NCI-H82 treated with DMSO at 0.1 percent for 48 hours (cell line): ENCODE measurements around the gene C1QTNF9.
"Not testable (repeated sequence)": the region's sequence is repeated elsewhere in the genome, so short reads cannot be mapped to it uniquely, and the experiment has no call there.

ENCODE experiments used
- DNase-seq: peaks from one replicate; lab custom pipeline; 2025; ENCODE audit not compliant: unreplicated experiment; lab: John Stamatoyannopoulos, UW

Gene C1QTNF9

DNA sequence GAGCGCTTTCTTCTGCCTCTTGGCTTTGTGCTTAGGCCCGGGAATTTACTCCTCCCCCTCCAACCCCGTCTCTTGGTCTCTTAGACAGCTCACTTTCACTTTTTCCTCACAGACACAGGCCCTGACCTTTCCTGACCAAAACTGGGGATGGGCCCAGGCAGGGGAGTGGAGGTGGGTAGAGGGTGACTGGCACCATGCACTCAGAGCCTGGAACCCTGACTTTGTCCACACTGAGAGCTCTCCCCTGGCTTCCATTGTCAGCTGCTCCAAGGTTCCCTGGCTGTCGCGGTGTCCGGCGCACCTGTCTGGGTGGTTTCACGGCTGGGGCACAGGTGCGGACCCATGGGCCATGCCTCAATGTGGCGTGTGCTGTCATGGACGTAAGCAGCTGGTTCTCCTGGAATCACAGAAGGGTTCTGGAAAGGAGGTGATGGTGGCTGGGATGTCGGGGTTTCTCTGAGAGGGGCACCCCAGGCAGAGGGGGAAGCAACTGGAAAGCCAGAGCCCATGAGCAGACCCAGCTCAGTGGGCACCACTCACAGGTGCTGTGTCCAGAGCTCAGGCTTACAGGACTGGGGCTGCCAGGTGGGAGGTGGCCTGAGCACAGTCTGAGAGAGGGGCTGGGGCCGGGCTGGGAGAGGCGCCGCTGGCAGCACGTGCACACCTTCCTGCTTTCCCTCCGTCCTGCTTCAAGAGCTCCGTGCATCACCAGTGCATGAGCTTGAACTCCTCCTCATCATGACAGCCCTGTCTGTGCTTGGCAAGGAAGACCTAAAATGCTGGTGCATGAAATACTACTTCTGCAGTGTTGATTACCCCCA lies 28.0 kb upstream of the C1QTNF9 start:
- no peak for DNase-seq

- DNase-seq, result no peak
Observed at GRCh38 chr13:24282256-24282655, 27.1 kb upstream of the C1QTNF9 start.

GRCh38 chr13:24284889-24285565 lies 24.4 kb upstream of the C1QTNF9 start:
- no peak for DNase-seq

GRCh38 chr13:24286624-24287023 lies 22.8 kb upstream of the C1QTNF9 start:
- DNase-seq, result no peak

DNA sequence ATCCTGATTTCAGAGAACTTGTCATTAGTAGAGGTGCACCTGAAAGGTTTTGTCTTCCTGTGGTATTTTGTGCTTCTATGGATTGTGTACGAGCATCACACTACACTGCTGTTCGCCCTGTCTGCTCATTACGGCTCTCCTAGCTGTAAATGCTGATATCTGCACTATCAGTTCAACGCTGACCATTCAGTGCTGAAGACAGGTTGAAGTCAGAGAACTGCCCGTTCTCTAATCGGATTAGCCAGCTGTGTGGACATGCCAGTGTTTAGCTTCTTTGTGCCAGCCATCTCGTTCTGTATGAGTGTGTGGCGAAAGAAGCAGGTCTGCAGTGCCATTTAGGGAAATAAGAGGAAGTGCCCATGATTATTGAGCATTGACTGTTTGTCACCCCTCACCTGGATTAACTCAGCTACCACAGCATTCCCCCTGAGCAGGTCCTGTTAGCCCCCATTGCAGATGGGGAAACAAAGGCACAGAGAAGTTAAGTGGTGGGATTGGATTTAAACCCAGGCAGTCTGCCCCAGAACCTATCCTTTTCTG lies 21.6 kb upstream of the C1QTNF9 start:
- no peak for DNase-seq

GRCh38 chr13:24288870-24289269 lies 20.5 kb upstream of the C1QTNF9 start:
- DNase-seq, result no peak

DNA sequence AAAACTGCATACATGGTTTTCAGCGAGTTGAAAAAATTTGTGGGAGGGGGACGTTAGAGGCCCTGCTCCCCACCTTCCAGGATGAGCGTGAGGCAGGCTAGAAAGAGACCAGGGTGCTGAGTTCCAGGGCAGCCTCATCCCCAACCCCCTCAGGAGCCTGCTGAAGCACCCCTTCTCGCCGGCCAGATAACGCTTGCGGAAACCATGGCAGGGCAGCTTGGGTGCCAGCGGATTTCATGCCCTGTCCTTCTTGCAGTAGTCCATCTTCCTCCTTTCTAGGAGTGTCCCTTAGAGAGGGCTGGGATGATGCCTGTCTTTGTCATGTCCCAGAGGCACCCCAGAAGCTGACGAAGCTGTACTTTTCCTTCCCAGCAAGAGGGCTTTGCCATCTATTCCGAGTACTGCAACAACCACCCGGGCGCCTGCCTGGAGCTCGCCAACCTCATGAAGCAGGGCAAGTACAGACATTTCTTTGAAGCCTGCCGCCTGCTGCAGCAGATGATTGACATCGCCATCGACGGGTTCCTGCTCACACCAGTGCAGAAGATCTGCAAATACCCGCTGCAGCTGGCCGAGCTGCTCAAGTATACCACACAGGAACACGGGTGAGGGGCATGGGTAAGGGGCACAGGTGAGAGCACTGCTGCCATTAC lies 19.0 kb upstream of the C1QTNF9 start:
- DNase-seq, result no peak

GRCh38 chr13:24292481-24292880 lies 16.9 kb upstream of the C1QTNF9 start:
- DNase-seq, result no peak

- DNase-seq, result no peak
Observed at GRCh38 chr13:24293746-24294145, 15.6 kb upstream of the C1QTNF9 start.

GRCh38 chr13:24299488-24300114 lies 9.8 kb upstream of the C1QTNF9 start:
- no peak for DNase-seq

DNA sequence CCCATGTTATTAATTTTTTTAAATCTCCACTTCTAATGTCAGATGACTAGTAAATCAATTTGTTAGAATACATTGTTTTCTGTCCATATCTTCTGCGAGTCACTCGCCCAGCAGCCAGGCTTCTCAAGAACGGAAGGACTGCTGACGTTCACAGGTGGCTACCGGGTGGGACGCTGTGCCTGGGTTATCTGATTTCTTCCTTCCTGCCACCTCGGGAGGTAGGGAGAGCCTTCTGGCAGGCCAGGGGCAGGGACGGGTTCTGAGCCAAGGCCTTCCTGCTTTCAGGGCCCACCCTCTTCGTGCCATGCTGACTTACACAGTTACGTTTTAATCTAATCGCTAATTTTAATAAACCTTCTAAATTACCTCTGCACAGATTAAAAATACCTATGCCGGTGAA lies 7.9 kb upstream of the C1QTNF9 start:
- no peak for DNase-seq

GRCh38 chr13:24301911-24302310 lies 7.5 kb upstream of the C1QTNF9 start:
- no peak for DNase-seq

DNA sequence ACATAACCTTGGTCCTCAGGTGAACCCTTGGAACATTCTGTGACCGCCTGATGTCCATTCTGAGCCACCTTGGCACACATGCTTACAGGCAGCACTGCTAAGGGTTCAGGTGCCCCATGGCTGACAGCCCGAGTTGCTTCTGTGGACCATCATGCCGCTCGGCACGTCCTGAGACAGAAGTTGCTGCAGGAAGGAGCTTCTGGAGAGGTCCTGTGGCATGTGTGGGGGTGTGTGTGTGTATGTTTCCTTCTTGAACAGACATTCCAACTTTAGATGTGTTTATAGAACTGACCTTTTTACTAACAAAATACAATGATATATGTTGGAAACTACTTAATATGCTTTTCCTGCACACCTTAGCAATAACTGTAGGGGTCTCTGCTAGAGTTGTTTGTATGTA lies 4.8 kb upstream of the C1QTNF9 start:
- DNase-seq, result no peak

GRCh38 chr13:24306632-24307031 lies 2.7 kb upstream of the C1QTNF9 start:
- no peak for DNase-seq

- DNase-seq, result no peak
Observed at GRCh38 chr13:24307211-24308067, 1.9 kb upstream of the C1QTNF9 start.

DNA sequence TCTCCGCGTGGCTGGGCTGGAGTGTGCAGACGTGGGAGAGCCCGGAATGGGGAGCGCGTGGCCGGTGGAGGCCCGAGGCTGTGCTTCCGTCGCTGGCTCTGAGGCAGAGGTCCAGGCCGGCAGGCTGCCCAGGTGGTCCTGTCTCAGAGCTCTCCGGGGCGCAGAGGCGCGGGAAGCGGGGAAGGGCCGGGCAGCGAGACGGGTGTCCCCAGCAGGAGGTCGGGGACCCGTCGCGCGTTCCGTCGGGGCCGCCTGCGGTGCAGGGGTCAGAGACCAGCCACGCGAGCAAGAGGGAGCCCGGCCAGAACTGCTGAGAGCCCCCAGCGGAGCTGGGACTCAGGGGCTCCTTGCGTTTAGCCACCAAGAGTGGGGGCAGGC lies 1.3 kb upstream of the C1QTNF9 start:
- no peak for DNase-seq

GRCh38 chr13:24308488-24309020 lies 826 bp upstream of the C1QTNF9 start:
- DNase-seq, result no peak

GRCh38 chr13:24313439-24313838 lies 4.1 kb downstream of the C1QTNF9 start:
- DNase-seq, result no peak

DNA sequence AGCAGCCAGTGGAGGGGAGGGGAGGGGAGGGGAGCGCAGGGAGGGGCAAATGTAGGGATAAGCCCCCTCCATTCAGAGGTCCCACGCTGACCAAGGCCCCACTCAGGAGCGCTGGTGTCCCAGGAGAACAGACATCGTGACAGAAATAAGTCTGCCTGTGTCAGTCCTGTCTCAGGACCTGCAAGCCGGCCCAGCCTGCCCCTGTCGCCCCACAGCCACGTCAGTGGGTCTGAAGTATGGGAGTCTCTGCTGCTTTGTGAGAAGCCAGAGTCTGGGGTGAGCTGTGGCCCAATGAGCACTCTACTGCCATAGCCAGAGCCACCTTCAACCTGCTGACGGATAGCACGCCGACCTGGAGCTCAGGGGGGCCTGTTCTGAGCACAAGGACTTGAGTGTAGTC lies 8.5 kb downstream of the C1QTNF9 start:
- DNase-seq, result not testable (repeated sequence)

DNA sequence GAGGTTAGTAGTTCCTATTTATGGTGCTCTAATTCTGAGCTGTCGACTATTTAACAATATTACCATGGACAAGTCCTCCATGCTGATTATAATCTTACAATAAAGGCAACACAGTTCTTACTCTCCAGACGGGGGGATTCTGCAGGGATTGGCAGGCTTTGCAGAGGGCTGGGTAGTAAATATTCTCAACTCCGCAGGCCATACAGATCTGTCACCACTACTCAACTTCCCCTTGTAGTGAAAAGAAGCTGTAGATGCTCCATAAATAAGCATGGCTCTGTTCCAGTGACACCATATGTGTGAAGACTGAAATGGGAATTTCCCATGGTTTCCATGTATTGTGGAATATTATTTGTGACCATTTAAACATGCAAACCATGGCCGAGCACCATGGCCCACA lies 9.5 kb downstream of the C1QTNF9 start:
- not testable (repeated sequence) for DNase-seq
